Adrenal gland (tissue), 12 donors: ENCODE results near the gene EIF1B. TPM values are rescaled to one million over a fixed set of nuclear protein-coding genes. Genes with fewer than 3 reads are reported as not detected.

ENCODE experiments used
- DNase-seq, 7 donors: peaks; one replicate each; pipeline ENCODE4 v3.0.0-alpha.2; 2019 to 2020
- H3K27ac ChIP-seq, 5 donors: fragments of 200-600 bp; sonication (generic) in 4 of 5; 1 replicate in 3 of 5; 2 replicates in 2 of 5; pipeline versions ENCODE4 v1.5.1 to v1.8.0; 2016 to 2020; ENCODE audit warnings: mild to moderate bottlenecking in 1 of 5
- H3K27me3 ChIP-seq: fragments of 200-600 bp; 2 replicates; pipeline ENCODE4 v1.8.0; 2021
- H3K36me3 ChIP-seq, 2 donors: fragments of 200-600 bp; replicated peaks in 1 of 2; 1 replicate in 1 of 2; 2 replicates in 1 of 2; pipeline versions ENCODE4 v1.5.1 to v1.8.0; 2018 to 2022
- H3K4me1 ChIP-seq, 2 donors: fragments of 200-600 bp; replicated peaks in 1 of 2; 1 replicate in 1 of 2; 2 replicates in 1 of 2; pipeline versions ENCODE4 v1.5.1 to v1.8.0; 2018 to 2021
- H3K4me3 ChIP-seq, 4 donors: fragments of 200-600 bp; sonication (generic) in 3 of 4; one replicate each; pipeline ENCODE4 v1.5.1; 2016 to 2018
- H3K9me3 ChIP-seq, 3 donors: fragments of 200-600 bp; sonication (generic) in 1 of 3; replicated peaks in 1 of 3; 1 replicate in 2 of 3; 2 replicates in 1 of 3; pipeline versions ENCODE4 v1.5.1 to v1.8.0; 2016 to 2021
- CTCF ChIP-seq, 6 experiments: fragments of 450-650 bp in 4 of 6; fragments of 200-600 bp in 2 of 6; sonication (generic) in 1 of 6; IDR thresholded peaks; 1 replicate in 5 of 6; 2 replicates in 1 of 6; pipeline versions ENCODE4 v1.5.1 to v1.8.0; 2016 to 2021; ENCODE audit warnings: antibody characterized with exemption in 6 of 6, mild to moderate bottlenecking in 2 of 6, moderate library complexity in 1 of 6
- POLR2A ChIP-seq, 2 donors: fragments of 450-650 bp; IDR thresholded peaks; one replicate each; pipeline ENCODE4 v1.6.1; 2017; ENCODE audit warnings: antibody characterized with exemption in 2 of 2, mild to moderate bottlenecking in 2 of 2, moderate library complexity in 1 of 2
- WGBS, 4 donors: extraction: QIAGEN DNeasy Blood & Tissue Kit in 2 of 4; methylation state at CpG; one replicate each; pipeline versions ENCODE4 v1.1.5 to v1.1.7; 2013 to 2017; 5-methylcytosine and 5-hydroxymethylcytosine counted together
- intact Hi-C, 2 donors: fragments of 100-400 bp; cut with DNase I; formaldehyde crosslinking; loops; one replicate each; pipeline versions ENCODE4 v1.14.1 to v1.15.0; 2022 to 2023
- polyA plus RNA-seq, 3 donors: library from polyadenylated mRNA; stranded (reverse); fragments of 200-250 nt in 2 of 3; fragments of 350-450 nt in 1 of 3; fragmentation: Illumina TruSeq in 1 of 3; extraction: RNeasy Lipid Tissue Mini Kit (QIAGEN cat#74804) in 1 of 3; gene quantifications; one replicate each; pipeline ENCODE4 v1.2.3, GENCODE V29; 2013 to 2014
- total RNA-seq, 9 donors: library from RNA; depleted of rRNA in 4 of 9; stranded (reverse); fragments of >200 nt in 4 of 9; fragments of 120-200 nt in 1 of 9; fragmentation: NEBNext Ultra II Directional in 1 of 9; extraction: Animal tissue kit (Norgen Biotek cat#: 25700) in 1 of 9; gene quantifications; one replicate each; pipeline versions ENCODE4 v1.1.0 to v1.2.4, GENCODE V29; 2013 to 2023
- donor health status: healthy with polysubstance abuse.
- donor health status: Bipolar disorder and iron deficiency.
- donor health status: DM: yes; HTN: yes; CAD: no.
- donor health status: DM: no; HTN: no; CAD: no.
- donor health status: DM: no; HTN: no; CAD: no.
- donor health status: DM: yes; HTN: yes; CAD: no.

EIF1B gene
- total and polyA plus RNA-seq, 12 donors, result 8.8 to 133 (median 52.9) TPM

GRCh38 chr3:40340541-40341170 lies 31.1 kb downstream of the EIF1B start:
- Histone ChIP-seq H3K27ac (no peak overlapping the region), H3K36me3 (no peaks in the 10 kb centered on the region), H3K9me3 (no peaks in the 10 kb centered on the region), H3K27me3 (no peaks in the 10 kb centered on the region), H3K4me3 (no peak overlapping the region), H3K4me1 (no peaks in the 10 kb centered on the region)
- intact Hi-C loops, result no loop called here
- no peak for DNase-seq
- 65 to 75% (median 70%) methylated on average over 1 of the region's 1 CpG for WGBS, 4 donors
- TF ChIP-seq POLR2A (IDR thresholded peaks at IDR 0.05), result no peak

GRCh38 chr3:40341671-40342070 lies 32.2 kb downstream of the EIF1B start:
- H3K4me3 ChIP-seq, result no peak overlapping the region
- H3K9me3 ChIP-seq, result no peaks in the 10 kb centered on the region
- H3K36me3 ChIP-seq, result no peaks in the 10 kb centered on the region
- intact Hi-C loops, result no loop called here
- TF ChIP-seq CTCF (IDR thresholded peaks at IDR 0.05), result no peak
- TF ChIP-seq POLR2A (IDR thresholded peaks at IDR 0.05), result no peak
- DNase-seq, result no peak
- no peaks in the 10 kb centered on the region for H3K4me1 ChIP-seq
- H3K27me3 ChIP-seq, result no peaks in the 10 kb centered on the region
- H3K27ac ChIP-seq, result no peak overlapping the region

- no peak overlapping the region for H3K4me3 ChIP-seq
- H3K36me3 ChIP-seq, result no peaks in the 10 kb centered on the region
- peaks cover 0 to 14% (median 0%) of the 10 kb centered on the region in 3 donors for H3K9me3 ChIP-seq
- intact Hi-C loops, result no loop called here
- no peaks in the 10 kb centered on the region for H3K4me1 ChIP-seq
- TF ChIP-seq CTCF (IDR thresholded peaks at IDR 0.05) (no peak), POLR2A (IDR thresholded peaks at IDR 0.05) (no peak)
- DNase-seq, result no peak
- H3K27me3 ChIP-seq, result no peaks in the 10 kb centered on the region
- H3K27ac ChIP-seq, result no peak overlapping the region
Observed at GRCh38 chr3:40350529-40350928, 41.0 kb downstream of the EIF1B start.

- peaks cover 0 to 6% (median 0%) of the 10 kb centered on the region in 3 donors for H3K9me3 ChIP-seq
- H3K4me1 ChIP-seq, result no peaks in the 10 kb centered on the region
- H3K27ac ChIP-seq, result no peak overlapping the region
- intact Hi-C loops, result no loop called here
- TF ChIP-seq POLR2A (IDR thresholded peaks at IDR 0.05), result no peak
- TF ChIP-seq CTCF (IDR thresholded peaks at IDR 0.05), result no peak
- WGBS, 4 donors, result 65 to 80% (median 71%) methylated on average over 2 of the region's 2 CpGs
- H3K27me3 ChIP-seq, result no peaks in the 10 kb centered on the region
- H3K4me3 ChIP-seq, result no peak overlapping the region
- no peak for DNase-seq
- no peaks in the 10 kb centered on the region for H3K36me3 ChIP-seq
Observed at GRCh38 chr3:40355410-40355809, 45.9 kb downstream of the EIF1B start.

GRCh38 chr3:40358454-40358853 lies 48.9 kb downstream of the EIF1B start:
- no peak for TF ChIP-seq CTCF (IDR thresholded peaks at IDR 0.05)
- no peak for TF ChIP-seq POLR2A (IDR thresholded peaks at IDR 0.05)
- no peak overlapping the region for H3K4me3 ChIP-seq
- H3K27ac ChIP-seq, result no peak overlapping the region
- no peaks in the 10 kb centered on the region for H3K27me3 ChIP-seq
- no peaks in the 10 kb centered on the region for H3K36me3 ChIP-seq
- 67 to 82% (median 80%) methylated on average over 1 of the region's 1 CpG for WGBS, 4 donors
- no peaks in the 10 kb centered on the region for H3K9me3 ChIP-seq
- DNase-seq, result no peak
- no peaks in the 10 kb centered on the region for H3K4me1 ChIP-seq
- intact Hi-C loops, result no loop called here
